DOHH2 (cell line): ENCODE results near the gene CACNA1B.

Experiments
- H3F3A ChIP-seq: fragments of 200-600 bp; sonication (generic), shearing (Covaris generic); 2 replicates; pipeline ENCODE4 v1.6.0; 2016; ENCODE audit warnings: antibody characterized with exemption, mild to moderate bottlenecking; ENCODE audit not compliant: control insufficient read depth, insufficient read depth
- H3K27ac ChIP-seq: fragments of 200-600 bp; sonication (generic); 2 replicates; pipeline ENCODE4 v1.5.1; 2014; ENCODE audit warnings: low read depth, mild to moderate bottlenecking, low read length, moderate library complexity
- H3K27me3 ChIP-seq: fragments of 200-600 bp; sonication (generic); 2 replicates; pipeline ENCODE4 v1.6.1; 2014; ENCODE audit warnings: mild to moderate bottlenecking, low read length, mixed read lengths; ENCODE audit not compliant: control insufficient read depth
- H3K36me3 ChIP-seq: fragments of 200-600 bp; sonication (generic); 2 replicates; pipeline ENCODE4 v1.6.1; 2014; ENCODE audit warnings: mild to moderate bottlenecking, low read length, moderate library complexity, mixed read lengths; ENCODE audit not compliant: control insufficient read depth
- H3K4me1 ChIP-seq: fragments of 200-600 bp; sonication (generic); 2 replicates; pipeline ENCODE4 v1.6.1; 2014; ENCODE audit warnings: mild to moderate bottlenecking, low read length, mixed read lengths; ENCODE audit not compliant: control insufficient read depth
- H3K4me2 ChIP-seq: fragments of 200-600 bp; sonication (generic); 2 replicates; pipeline ENCODE4 v1.6.0; 2014; ENCODE audit warnings: mild to moderate bottlenecking, low read length, moderate library complexity
- H3K4me3 ChIP-seq: fragments of 200-600 bp; sonication (generic); 2 replicates; pipeline ENCODE4 v1.5.1; 2014; ENCODE audit warnings: mild to moderate bottlenecking, low read length, mixed read lengths
- H3K79me2 ChIP-seq: fragments of 200-600 bp; sonication (generic); 2 replicates; pipeline ENCODE4 v1.6.1; 2014; ENCODE audit warnings: mild to moderate bottlenecking, low read length, mixed read lengths; ENCODE audit not compliant: control insufficient read depth
- H3K9me2 ChIP-seq: fragments of 200-600 bp; sonication (generic); replicated peaks from 2 replicates; pipeline ENCODE4 v1.6.1; 2014; ENCODE audit warnings: mild to moderate bottlenecking, low read length, mixed read lengths; ENCODE audit not compliant: control insufficient read depth
- H3K9me3 ChIP-seq: fragments of 200-600 bp; sonication (generic); 2 replicates; pipeline ENCODE4 v1.6.1; 2014; ENCODE audit warnings: antibody characterized with exemption, low read length, mixed read lengths; ENCODE audit not compliant: control insufficient read depth, insufficient read depth
- H4K20me1 ChIP-seq: fragments of 200-600 bp; sonication (generic); 2 replicates; pipeline ENCODE4 v1.6.0; 2014; ENCODE audit warnings: low read depth, mild to moderate bottlenecking, antibody characterized with exemption, low read length, moderate library complexity; ENCODE audit not compliant: control insufficient read depth, insufficient read depth
- CTCF ChIP-seq: fragments of 200-600 bp; sonication (generic); IDR thresholded peaks from one replicate; pipeline ENCODE4 v1.5.1; 2014; ENCODE audit warnings: antibody characterized with exemption, mild to moderate bottlenecking, low read depth, low read length; ENCODE audit not compliant: poor library complexity, severe bottlenecking
- EZH2phosphoT487 ChIP-seq: fragments of 200-600 bp; sonication (generic); IDR thresholded peaks from 2 replicates; pipeline ENCODE4 v1.6.1; 2017; ENCODE audit warnings: borderline replicate concordance, mild to moderate bottlenecking, antibody characterized with exemption, low read length, moderate library complexity, mixed read lengths

CACNA1B gene

GRCh38 chr9:138011951-138012500 lies 134.4 kb downstream of the CACNA1B start:
- no peaks in the 10 kb centered on the region for H3K36me3 ChIP-seq
- no peaks in the 10 kb centered on the region for H3K4me1 ChIP-seq
- H3K4me2 ChIP-seq, result no peak overlapping the region
- no peak overlapping the region for H3K4me3 ChIP-seq
- H3K79me2 ChIP-seq, result no peaks in the 10 kb centered on the region
- H3K27ac ChIP-seq, result no peak overlapping the region
- no peaks in the 10 kb centered on the region for H3F3A ChIP-seq
- no peaks in the 10 kb centered on the region for H4K20me1 ChIP-seq
- H3K9me3 ChIP-seq, result no peaks in the 10 kb centered on the region
- H3K9me2 ChIP-seq, result no peaks in the 10 kb centered on the region
- no peaks in the 10 kb centered on the region for H3K27me3 ChIP-seq
- no peak for TF ChIP-seq CTCF
- no peak for TF ChIP-seq EZH2phosphoT487

- no peaks in the 10 kb centered on the region for H3K27me3 ChIP-seq
- H3F3A ChIP-seq, result no peaks in the 10 kb centered on the region
These were observed 135.7 kb downstream of the CACNA1B start for GRCh38 chr9:138013273-138013672.

GRCh38 chr9:138013836-138014562 lies 136.4 kb downstream of the CACNA1B start:
- Histone ChIP-seq H3K4me1 (no peaks in the 10 kb centered on the region), H4K20me1 (no peaks in the 10 kb centered on the region), H3K9me3 (no peaks in the 10 kb centered on the region), H3F3A (no peaks in the 10 kb centered on the region), H3K27me3 (no peaks in the 10 kb centered on the region), H3K79me2 (no peaks in the 10 kb centered on the region), H3K4me3 (no peak overlapping the region), H3K36me3 (no peaks in the 10 kb centered on the region), H3K4me2 (no peak overlapping the region), H3K9me2 (no peaks in the 10 kb centered on the region), H3K27ac (no peak overlapping the region)
- TF ChIP-seq CTCF (no peak), EZH2phosphoT487 (no peak)

More at GRCh38 chr9:138013273-138013672, 135.7 kb downstream of the CACNA1B start:
- Histone ChIP-seq H3K4me3 (no peak overlapping the region), H4K20me1 (no peaks in the 10 kb centered on the region), H3K27ac (no peak overlapping the region), H3K9me3 (no peaks in the 10 kb centered on the region), H3K79me2 (no peaks in the 10 kb centered on the region), H3K36me3 (no peaks in the 10 kb centered on the region), H3K9me2 (no peaks in the 10 kb centered on the region), H3K4me1 (no peaks in the 10 kb centered on the region), H3K4me2 (no peak overlapping the region)
- TF ChIP-seq CTCF, result no peak
- no peak for TF ChIP-seq EZH2phosphoT487
